HCT116 (cell line): ENCODE measurements around the gene ACER1. TPM values are rescaled to one million over a fixed set of nuclear protein-coding genes. Genes with fewer than 3 reads are reported as not detected.

Source experiments
- ATAC-seq: fragments of 200-7000 bp; cut with Tn5 transposase; 2 replicates; pipeline ENCODE4 v1.9.1; 2020; ENCODE audit warnings: mild to moderate bottlenecking, moderate library complexity
- BruUV-seq: library from RNA; stranded (reverse); fragments of 400-500 nt; replicated peaks from 2 replicates; lab custom pipeline; 2021; lab: Mats Ljungman, UMichigan
- CTCF ChIA-PET: fragments of 300-600 bp; sonication (Branson Sonifier 250); formaldehyde crosslinking; loops from one replicate; lab custom pipeline; 2021; ENCODE audit warnings: antibody characterized with exemption; lab: Charles Lee
- POLR2A ChIA-PET: fragments of 300-600, 350-600 bp; sonication (Branson Sonifier 250); formaldehyde crosslinking; loops from one replicate; lab custom pipeline; 2021; ENCODE audit warnings: antibody characterized with exemption; lab: Charles Lee
- RAD21 ChIA-PET, 2 experiments: fragments of 300-600 bp; sonication (Branson Sonifier 250); formaldehyde crosslinking; loops; one replicate each; lab custom pipeline; 2023; ENCODE audit warnings: low total read pairs in 2 of 2; ENCODE audit not compliant: uncharacterized antibody in 2 of 2, unreplicated experiment in 2 of 2, low non-redundant PET in 1 of 2; lab: Charles Lee
- DNase-seq: peaks from one replicate; pipeline ENCODE4 v3.0.0-alpha.2; 2010; ENCODE audit warnings: low read depth, low spot score
- H2AFZ ChIP-seq: fragments of 200-600 bp; shearing (Covaris generic), sonication (generic); 2 replicates; pipeline ENCODE4 v1.6.1; 2017; ENCODE audit warnings: low read depth, mixed run types, mixed read lengths, antibody characterized with exemption, low read length; ENCODE audit not compliant: poor library complexity, severe bottlenecking
- H3K27ac ChIP-seq: 2 replicates; pipeline ENCODE4 v1.5.1; 2012; ENCODE audit warnings: low read depth, low read length
- H3K27me3 ChIP-seq: fragments of 200-600 bp; sonication (generic); 2 replicates; pipeline ENCODE4 v1.6.1; 2016; ENCODE audit warnings: mixed run types, low read length, mixed read lengths; ENCODE audit not compliant: insufficient read depth
- H3K36me3 ChIP-seq, 2 experiments: fragments of 200-500 bp in 1 of 2; fragments of 200-600 bp in 1 of 2; sonication (Bioruptor generic) in 1 of 2; sonication (generic) in 1 of 2; 2 replicates each; pipeline versions ENCODE4 v1.5.1 to v1.6.1; 2014 to 2016; ENCODE audit warnings: low read length in 2 of 2, inconsistent platforms in 1 of 2, mixed read lengths in 1 of 2, mixed run types in 1 of 2; ENCODE audit not compliant: insufficient read depth in 2 of 2, control insufficient read depth in 1 of 2
- H3K4me1 ChIP-seq, 2 experiments: fragments of 200-600 bp in 1 of 2; sonication (generic) in 1 of 2; 2 replicates each; pipeline versions ENCODE4 v1.5.1 to v1.6.1; 2012 to 2017; ENCODE audit warnings: low read length in 2 of 2, inconsistent platforms in 1 of 2, mild to moderate bottlenecking in 1 of 2, mixed read lengths in 1 of 2, mixed run types in 1 of 2, moderate library complexity in 1 of 2; ENCODE audit not compliant: insufficient read depth in 2 of 2, control insufficient read depth in 1 of 2
- H3K4me2 ChIP-seq: fragments of 200-600 bp; sonication (generic); 2 replicates; pipeline ENCODE4 v1.6.1; 2017; ENCODE audit warnings: mixed run types, low read length, mixed read lengths
- H3K4me3 ChIP-seq, 2 experiments: fragments of 200-600 bp in 1 of 2; sonication (generic) in 1 of 2; replicated peaks in 1 of 2; 2 replicates each; pipeline ENCODE4 v1.5.1; 2011 to 2016; ENCODE audit warnings: low read length in 2 of 2, control low read depth in 1 of 2, low read depth in 1 of 2, mild to moderate bottlenecking in 1 of 2, mixed read lengths in 1 of 2, mixed run types in 1 of 2
- H3K79me2 ChIP-seq: fragments of 200-600 bp; sonication (generic); 2 replicates; pipeline ENCODE4 v1.6.1; 2017; ENCODE audit warnings: mild to moderate bottlenecking, mixed run types, low read length, moderate library complexity, mixed read lengths; ENCODE audit not compliant: insufficient read depth
- H3K9ac ChIP-seq: fragments of 200-600 bp; sonication (generic); 2 replicates; pipeline ENCODE4 v1.6.1; 2016; ENCODE audit warnings: low read length, mixed read lengths
- H3K9me2 ChIP-seq: fragments of 200-600 bp; sonication (generic), shearing (Covaris generic); 2 replicates; pipeline ENCODE4 v1.6.1; 2017; ENCODE audit warnings: mixed run types, mild to moderate bottlenecking, moderate library complexity; ENCODE audit not compliant: insufficient read depth
- H3K9me3 ChIP-seq, 2 experiments: fragments of 200-500 bp in 1 of 2; fragments of 200-600 bp in 1 of 2; sonication (Bioruptor generic) in 1 of 2; sonication (generic) in 1 of 2; 2 replicates each; pipeline ENCODE4 v1.6.1; 2014 to 2017; ENCODE audit warnings: low read length in 2 of 2, mixed read lengths in 2 of 2, inconsistent platforms in 1 of 2, low read depth in 1 of 2, mild to moderate bottlenecking in 1 of 2, mixed run types in 1 of 2, moderate library complexity in 1 of 2; ENCODE audit not compliant: control insufficient read depth in 1 of 2, insufficient read depth in 1 of 2
- H4K20me1 ChIP-seq: fragments of 200-600 bp; sonication (generic), shearing (Covaris generic); 2 replicates; pipeline ENCODE4 v1.6.1; 2017; ENCODE audit warnings: mixed run types, mild to moderate bottlenecking, moderate library complexity; ENCODE audit not compliant: insufficient read depth
- CBX3 ChIP-seq: IDR thresholded peaks from 2 replicates; pipeline ENCODE4 v1.6.1; 2012; ENCODE audit warnings: low read depth
- CTCF ChIP-seq, 3 experiments: fragments of 200-600 bp in 1 of 3; sonication (generic) in 1 of 3; IDR thresholded peaks in 2 of 3; conservative IDR thresholded peaks in 1 of 3; 2 replicates each; pipeline ENCODE4 v1.5.1; 2012 to 2017; ENCODE audit warnings: low read depth in 2 of 3, low read length in 2 of 3, antibody characterized with exemption in 1 of 3, borderline replicate concordance in 1 of 3, control low read depth in 1 of 3, mild to moderate bottlenecking in 1 of 3, mixed read lengths in 1 of 3, mixed run types in 1 of 3, moderate library complexity in 1 of 3; ENCODE audit not compliant: insufficient read depth in 1 of 3
- JUND ChIP-seq: IDR thresholded peaks from 2 replicates; pipeline ENCODE4 v1.6.1; 2012
- POLR2AphosphoS5 ChIP-seq: IDR thresholded peaks from 2 replicates; pipeline ENCODE4 v1.6.1; 2011; ENCODE audit warnings: mild to moderate bottlenecking, low read depth, low read length, moderate library complexity
- SIN3A ChIP-seq: IDR thresholded peaks from 2 replicates; pipeline ENCODE4 v1.6.1; 2012; ENCODE audit warnings: low read depth
- SRF ChIP-seq: IDR thresholded peaks from 2 replicates; pipeline ENCODE4 v1.6.1; 2012; ENCODE audit warnings: low read depth
- ZBTB33 ChIP-seq: IDR thresholded peaks from 2 replicates; pipeline ENCODE4 v1.6.1; 2011; ENCODE audit warnings: mild to moderate bottlenecking, low read length, moderate library complexity; ENCODE audit not compliant: insufficient replicate concordance; ENCODE audit errors: extremely low read depth
- intact Hi-C: fragments of 100-400 bp; cut with micrococcal nuclease; formaldehyde crosslinking; loops from 2 replicates; pipeline ENCODE4 v1.10.0; 2022
- total RNA-seq: library from RNA; stranded (reverse); gene quantifications from one replicate; pipeline ENCODE4 v1.2.1, GENCODE V29; 2021; ENCODE audit not compliant: unreplicated experiment

The ACER1 gene
- total RNA-seq, 1 experiment from 2014 or later, result not detected

DNA sequence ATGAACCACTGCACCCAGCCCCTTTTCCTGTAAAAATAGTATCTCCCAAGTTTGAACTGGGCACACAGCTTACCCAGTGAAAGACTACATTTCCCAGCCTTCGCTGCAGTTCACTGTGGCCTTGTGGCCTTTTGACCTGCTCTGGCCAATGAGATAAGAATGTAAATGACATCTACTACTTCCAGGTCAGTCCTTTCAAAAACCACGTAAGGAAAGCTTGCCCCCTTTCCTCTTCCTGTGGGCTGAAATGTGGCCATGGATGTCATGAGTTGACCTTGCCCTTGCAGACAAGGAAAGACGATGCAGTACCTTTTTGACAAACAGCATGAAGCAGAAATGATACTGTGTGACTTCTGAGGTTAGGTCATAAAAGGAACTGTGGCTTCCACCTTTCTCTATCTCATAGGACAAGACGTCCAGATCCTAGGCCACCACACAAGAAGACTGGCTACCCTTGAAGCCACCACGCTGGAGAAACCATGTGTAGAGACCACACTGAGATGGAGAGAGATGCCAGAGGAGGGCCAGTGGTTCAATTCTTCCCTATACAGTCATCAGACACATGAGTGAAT lies 19.9 kb downstream of the ACER1 start:
- H3K4me3 ChIP-seq, result no peak overlapping the region
- H3K36me3 ChIP-seq, result no peaks in the 10 kb centered on the region
- H3K9ac ChIP-seq, result no peak overlapping the region
- TF ChIP-seq CTCF (IDR thresholded peaks at IDR 0.05 in 2 of 3, conservative IDR thresholded peaks at IDR 0.05 in 1 of 3; ENCODE audit: borderline replicate concordance in 1 of 3, insufficient read depth in 1 of 3, low read depth in 2 of 3, low read length in 2 of 3), result no peak
- no peak for TF ChIP-seq ZBTB33
- TF ChIP-seq POLR2AphosphoS5, result no peak
- no peak for TF ChIP-seq SIN3A
- TF ChIP-seq SRF, result no peak
- no peak for TF ChIP-seq JUND
- no peak for TF ChIP-seq CBX3
- H3K9me3 ChIP-seq, result no peaks in the 10 kb centered on the region
- H3K4me2 ChIP-seq, result no peak overlapping the region
- no peaks in the 10 kb centered on the region for H4K20me1 ChIP-seq
- intact Hi-C loops, result no loop called here
- no peaks in the 10 kb centered on the region for H3K9me2 ChIP-seq
- POLR2A ChIA-PET, result no interaction called here
- H2AFZ ChIP-seq, result no peak overlapping the region
- no peaks in the 10 kb centered on the region for H3K4me1 ChIP-seq
- ATAC-seq (no peak), DNase-seq (no peak)
- RAD21 ChIA-PET, result no interaction called here
- no TSS peak for BruUV-seq
- no peak overlapping the region for H3K27ac ChIP-seq
- CTCF ChIA-PET, result no interaction called here
- H3K27me3 ChIP-seq, result no peaks in the 10 kb centered on the region
- H3K79me2 ChIP-seq, result no peaks in the 10 kb centered on the region
